Osteocyte (in vitro differentiated cells): ENCODE measurements around the gene SRD5A3. TPM values are rescaled to one million over a fixed set of nuclear protein-coding genes. Genes with fewer than 3 reads are reported as not detected.
"Not testable (repeated sequence)": the region's sequence is repeated elsewhere in the genome, so short reads cannot be mapped to it uniquely, and the experiment has no call there.

Source experiments
- DNase-seq: peaks from one replicate; pipeline ENCODE4 v3.0.0; 2021; ENCODE audit warnings: mixed read lengths; ENCODE audit not compliant: unreplicated experiment; ENCODE audit errors: extremely low spot score
- H3K27ac Mint-ChIP-seq: one replicate; pipeline ENCODE4 v1.8.0; 2021; ENCODE audit warnings: mild to moderate bottlenecking, mixed read lengths; ENCODE audit not compliant: unreplicated experiment
- H3K27me3 Mint-ChIP-seq: one replicate; pipeline ENCODE4 v1.8.0; 2021; ENCODE audit warnings: mixed read lengths; ENCODE audit not compliant: unreplicated experiment
- H3K36me3 Mint-ChIP-seq: one replicate; pipeline ENCODE4 v1.8.0; 2021; ENCODE audit warnings: mixed read lengths; ENCODE audit not compliant: unreplicated experiment
- H3K4me1 Mint-ChIP-seq: one replicate; pipeline ENCODE4 v1.8.0; 2021; ENCODE audit warnings: mixed read lengths; ENCODE audit not compliant: unreplicated experiment
- H3K4me3 Mint-ChIP-seq: one replicate; pipeline ENCODE4 v1.8.0; 2021; ENCODE audit warnings: mild to moderate bottlenecking, moderate library complexity, mixed read lengths; ENCODE audit not compliant: unreplicated experiment
- H3K9me3 Mint-ChIP-seq: one replicate; pipeline ENCODE4 v1.8.0; 2021; ENCODE audit warnings: mixed read lengths; ENCODE audit not compliant: unreplicated experiment
- total RNA-seq: library from RNA; stranded (reverse); gene quantifications from 2 replicates; pipeline ENCODE4 v1.2.1, GENCODE V29; 2021
- TF ChIP-seq, protein P1 (sequence below): fragments of 200-600 bp; sonication (generic); IDR thresholded peaks from 2 replicates; pipeline ENCODE4 v1.5.0; 2021; ENCODE audit warnings: antibody characterized with exemption, mild to moderate bottlenecking, moderate library complexity

The SRD5A3 gene
- total RNA-seq, 1 donor from 2014 or later, result 19.8 TPM

DNA sequence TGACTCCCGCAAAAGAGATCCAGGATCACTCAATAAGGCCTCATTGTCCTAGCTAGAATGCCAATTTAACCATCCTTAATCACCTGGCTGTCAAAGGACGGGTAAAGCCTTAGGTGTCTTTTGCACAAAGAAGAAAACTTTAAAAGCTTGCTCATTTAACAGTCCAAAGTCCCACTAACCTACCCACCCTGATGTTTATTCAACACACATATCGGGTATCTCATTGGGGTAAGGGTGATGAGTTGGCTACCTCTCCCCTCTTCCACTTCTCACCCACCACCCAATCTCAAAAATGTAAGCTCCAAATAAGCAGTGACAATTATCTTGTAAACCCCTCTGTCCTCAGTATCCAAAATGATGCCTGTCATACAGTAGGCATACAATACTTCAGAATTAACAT lies 988 bp upstream of the SRD5A3 start:
- no peak overlapping the region for H3K4me3 Mint-ChIP-seq
- peaks cover 2% of the 10 kb centered on the region for H3K27me3 Mint-ChIP-seq
- DNase-seq, result no peak
- no peaks in the 10 kb centered on the region for H3K9me3 Mint-ChIP-seq
- no peaks in the 10 kb centered on the region for H3K36me3 Mint-ChIP-seq
- TF ChIP-seq, protein P1, sequence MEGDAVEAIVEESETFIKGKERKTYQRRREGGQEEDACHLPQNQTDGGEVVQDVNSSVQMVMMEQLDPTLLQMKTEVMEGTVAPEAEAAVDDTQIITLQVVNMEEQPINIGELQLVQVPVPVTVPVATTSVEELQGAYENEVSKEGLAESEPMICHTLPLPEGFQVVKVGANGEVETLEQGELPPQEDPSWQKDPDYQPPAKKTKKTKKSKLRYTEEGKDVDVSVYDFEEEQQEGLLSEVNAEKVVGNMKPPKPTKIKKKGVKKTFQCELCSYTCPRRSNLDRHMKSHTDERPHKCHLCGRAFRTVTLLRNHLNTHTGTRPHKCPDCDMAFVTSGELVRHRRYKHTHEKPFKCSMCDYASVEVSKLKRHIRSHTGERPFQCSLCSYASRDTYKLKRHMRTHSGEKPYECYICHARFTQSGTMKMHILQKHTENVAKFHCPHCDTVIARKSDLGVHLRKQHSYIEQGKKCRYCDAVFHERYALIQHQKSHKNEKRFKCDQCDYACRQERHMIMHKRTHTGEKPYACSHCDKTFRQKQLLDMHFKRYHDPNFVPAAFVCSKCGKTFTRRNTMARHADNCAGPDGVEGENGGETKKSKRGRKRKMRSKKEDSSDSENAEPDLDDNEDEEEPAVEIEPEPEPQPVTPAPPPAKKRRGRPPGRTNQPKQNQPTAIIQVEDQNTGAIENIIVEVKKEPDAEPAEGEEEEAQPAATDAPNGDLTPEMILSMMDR, result no peak
- peaks cover 17% of the 10 kb centered on the region for H3K4me1 Mint-ChIP-seq
- H3K27ac Mint-ChIP-seq, result no peak overlapping the region

DNA sequence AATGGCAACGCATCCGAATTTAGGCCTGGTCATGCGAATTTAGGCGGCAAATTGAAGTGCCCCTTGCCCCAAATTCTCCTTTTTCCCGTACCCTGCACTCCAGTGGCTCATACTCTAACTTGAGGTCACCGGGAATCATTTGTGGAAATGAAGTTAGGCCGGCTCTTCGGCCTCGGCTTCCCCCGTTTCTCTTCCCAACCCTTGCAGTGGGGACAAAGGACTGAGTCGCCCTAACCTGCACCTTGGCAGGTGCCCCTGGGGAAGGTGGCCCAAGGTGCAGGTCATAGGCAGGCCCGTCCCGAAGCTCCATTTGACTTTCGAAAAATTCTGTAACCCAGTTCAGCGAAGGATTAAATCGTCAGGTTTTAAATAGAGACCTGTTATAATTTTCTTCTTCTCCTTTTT lies 811 bp downstream of the SRD5A3 start:
- DNase-seq, result peak; percentile 70
- no peaks in the 10 kb centered on the region for H3K9me3 Mint-ChIP-seq
- H3K4me1 Mint-ChIP-seq, result peaks cover 17% of the 10 kb centered on the region
- H3K4me3 Mint-ChIP-seq, result peak overlapping the region; percentile 87
- H3K27me3 Mint-ChIP-seq, result peaks cover 2% of the 10 kb centered on the region
- H3K36me3 Mint-ChIP-seq, result peaks cover under 1% of the 10 kb centered on the region
- TF ChIP-seq, protein P1, result no peak
- peak overlapping the region; percentile 82 for H3K27ac Mint-ChIP-seq

- DNase-seq, result no peak
These were observed 1.7 kb downstream of the SRD5A3 start for GRCh38 chr4:55347610-55348228.

DNA sequence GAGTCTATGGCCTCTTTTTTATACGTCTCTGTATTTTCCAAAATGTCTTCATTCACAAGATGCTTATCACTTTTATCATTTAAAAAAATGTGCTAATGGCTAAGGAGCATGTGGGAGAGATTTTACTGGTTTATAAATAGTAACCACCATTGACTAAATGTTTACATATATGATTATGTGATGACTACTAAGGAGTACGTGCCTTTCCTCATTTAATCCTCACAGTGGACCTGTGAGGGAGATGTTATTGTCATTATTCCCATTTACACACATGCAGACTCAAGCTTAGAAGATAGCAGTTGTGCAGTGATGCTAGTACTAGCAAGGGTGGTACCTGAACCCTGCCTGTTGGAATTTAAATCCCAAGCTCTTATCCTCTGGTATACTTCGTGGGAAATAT lies 2.4 kb downstream of the SRD5A3 start:
- DNase-seq, result no peak
- H3K27me3 Mint-ChIP-seq, result no peaks in the 10 kb centered on the region
- no peak overlapping the region for H3K27ac Mint-ChIP-seq
- peaks cover 11% of the 10 kb centered on the region for H3K36me3 Mint-ChIP-seq
- no peaks in the 10 kb centered on the region for H3K9me3 Mint-ChIP-seq
- peaks cover 17% of the 10 kb centered on the region for H3K4me1 Mint-ChIP-seq
- H3K4me3 Mint-ChIP-seq, result no peak overlapping the region
- TF ChIP-seq, protein P1, result no peak

More at GRCh38 chr4:55347610-55348228, 1.7 kb downstream of the SRD5A3 start:
- peak overlapping the region; percentile 87 for H3K4me3 Mint-ChIP-seq
- peaks cover 9% of the 10 kb centered on the region for H3K36me3 Mint-ChIP-seq
- H3K27ac Mint-ChIP-seq, result peak overlapping the region; percentile 82
- peaks cover under 1% of the 10 kb centered on the region for H3K27me3 Mint-ChIP-seq
- TF ChIP-seq, protein P1, result no peak
- H3K4me1 Mint-ChIP-seq, result peaks cover 17% of the 10 kb centered on the region
- no peaks in the 10 kb centered on the region for H3K9me3 Mint-ChIP-seq

DNA sequence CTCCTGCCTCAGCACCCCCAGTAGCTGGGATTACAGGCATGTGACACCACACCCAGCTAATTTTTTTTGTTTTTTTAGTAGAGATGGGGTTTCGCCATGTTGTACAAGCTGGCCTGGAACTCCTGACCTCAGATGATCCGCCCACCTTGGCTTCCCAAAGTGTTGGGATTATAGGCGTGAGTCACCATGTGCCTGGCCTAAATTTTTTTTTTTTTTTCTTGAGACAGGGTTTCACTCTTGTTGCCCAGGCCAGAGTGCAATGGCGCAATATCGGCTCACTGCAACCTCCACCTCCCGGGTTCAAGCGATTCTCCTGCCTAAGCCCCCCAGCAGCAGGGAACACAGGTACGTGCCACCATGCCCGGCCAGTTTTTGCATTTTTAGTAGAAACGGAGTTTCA lies 4.8 kb downstream of the SRD5A3 start:
- H3K27ac Mint-ChIP-seq, H3K9me3 Mint-ChIP-seq, H3K27me3 Mint-ChIP-seq, H3K4me3 Mint-ChIP-seq, DNase-seq: not testable (repeated sequence)
- Mint-ChIP-seq H3K4me1 (peaks cover 17% of the 10 kb centered on the region), H3K36me3 (peaks cover 11% of the 10 kb centered on the region)
